Activated naive CD4-positive, alpha-beta T cell treated with anti-CD3 and anti-CD28 coated beads, Interleukin-2, amount 50 U/mL, for 16 hours (primary cell): ENCODE results near the gene SPACA9.
A peak's percentile ranks its signal among the peaks of the same experiment; 100 is the strongest.

Source experiments
- DNase-seq: peaks from one replicate; pipeline ENCODE4 v3.0.0-alpha.2; 2020

SPACA9 gene

DNA sequence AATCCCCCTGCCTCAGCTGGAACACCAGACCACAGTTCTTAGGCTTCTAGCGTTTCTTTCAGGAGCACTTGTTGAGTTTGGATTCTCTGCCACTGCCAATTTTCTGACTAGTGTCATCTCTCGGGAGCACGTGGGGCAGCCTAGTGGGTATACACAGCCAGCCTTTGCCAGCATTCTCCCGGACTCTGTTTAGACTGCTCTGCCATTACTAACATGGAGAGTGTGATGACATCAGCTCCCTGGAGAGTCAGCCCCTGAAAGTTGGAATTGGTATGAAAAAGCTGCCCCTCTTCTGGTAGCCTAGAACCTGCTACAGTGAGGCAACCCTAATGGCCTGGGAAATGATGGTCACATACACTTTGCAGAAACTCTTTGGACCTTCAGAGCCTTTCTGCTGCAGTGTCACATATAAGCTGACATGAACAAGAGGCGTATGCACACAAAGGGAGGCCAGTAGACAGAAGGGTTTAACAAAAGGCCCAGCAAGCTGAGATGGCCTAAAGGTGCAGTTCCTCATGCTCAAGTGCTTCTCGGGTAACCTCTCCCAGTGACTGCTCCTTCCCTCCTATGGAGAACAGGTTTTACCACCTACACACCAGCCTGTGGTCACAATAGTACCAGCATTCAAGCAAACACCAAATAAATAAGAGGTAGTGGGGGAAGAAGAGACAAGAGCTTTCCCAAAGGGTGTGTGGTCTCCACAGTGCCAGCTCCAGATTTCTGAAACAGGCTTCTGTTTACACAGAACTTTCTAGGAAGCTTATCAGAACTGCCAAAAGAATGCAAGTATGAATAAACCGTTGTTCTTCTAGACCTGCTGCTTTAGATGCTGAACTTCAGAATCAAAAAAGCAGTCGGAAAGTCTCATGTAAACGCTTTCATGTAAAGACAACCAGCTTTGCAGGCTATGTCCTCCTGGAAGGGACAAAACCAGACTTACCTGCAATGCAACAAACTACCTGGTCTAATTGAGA is 16.5 kb downstream of the SPACA9 start:
- DNase-seq, result no peak

GRCh38 chr9:132896264-132896663 is 17.6 kb downstream of the SPACA9 start:
- DNase-seq, result no peak

GRCh38 chr9:132896906-132897305 is 18.2 kb downstream of the SPACA9 start:
- no peak for DNase-seq

- DNase-seq, result no peak
These were observed 19.4 kb downstream of the SPACA9 start for GRCh38 chr9:132898051-132898450.

DNA sequence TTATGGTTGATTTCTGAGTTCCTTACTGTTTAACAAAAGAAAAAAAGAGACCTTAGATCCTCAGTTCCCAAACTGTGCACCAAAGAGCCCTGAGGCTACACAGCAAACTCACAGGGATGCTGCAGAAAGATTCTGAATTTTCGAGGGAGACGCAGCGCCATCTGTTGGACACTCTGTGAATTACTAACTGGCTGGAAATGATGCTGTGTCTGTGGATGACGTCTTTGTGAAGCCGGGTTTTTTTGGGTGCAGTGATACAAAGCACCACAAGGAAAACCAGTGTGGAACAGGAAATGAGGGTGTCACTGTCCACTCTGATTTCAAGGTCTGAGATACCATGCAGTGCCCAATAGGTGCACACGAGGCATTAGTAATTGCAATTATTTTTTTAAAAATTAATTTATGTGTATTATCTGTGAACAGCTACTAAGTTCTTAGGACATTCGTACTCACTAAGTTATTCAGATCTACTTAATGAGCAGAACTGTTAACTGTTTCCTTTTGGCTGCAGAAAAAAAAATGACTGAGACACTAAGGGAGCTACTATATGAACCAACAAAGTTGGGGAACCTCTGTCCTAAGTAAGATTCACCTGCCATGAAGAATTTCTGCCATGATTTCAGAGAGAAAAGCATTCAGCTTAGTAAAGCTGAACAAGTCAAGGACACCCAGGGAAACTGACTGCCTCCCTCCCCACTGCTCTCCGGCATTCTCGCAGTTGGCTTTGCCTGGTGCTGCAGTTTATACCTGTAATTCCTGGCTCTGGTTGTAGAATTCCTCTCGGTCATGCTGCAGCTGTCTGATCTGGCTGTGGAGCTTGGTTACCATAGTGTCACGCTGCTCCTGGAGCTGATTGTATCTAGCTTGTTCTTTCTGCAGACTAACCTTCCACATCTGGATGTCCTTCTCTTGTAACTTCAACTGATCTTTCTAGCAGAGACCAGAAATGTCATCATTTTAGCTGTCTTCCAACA is 23.4 kb downstream of the SPACA9 start:
- DNase-seq, result peak; percentile 71

DNA sequence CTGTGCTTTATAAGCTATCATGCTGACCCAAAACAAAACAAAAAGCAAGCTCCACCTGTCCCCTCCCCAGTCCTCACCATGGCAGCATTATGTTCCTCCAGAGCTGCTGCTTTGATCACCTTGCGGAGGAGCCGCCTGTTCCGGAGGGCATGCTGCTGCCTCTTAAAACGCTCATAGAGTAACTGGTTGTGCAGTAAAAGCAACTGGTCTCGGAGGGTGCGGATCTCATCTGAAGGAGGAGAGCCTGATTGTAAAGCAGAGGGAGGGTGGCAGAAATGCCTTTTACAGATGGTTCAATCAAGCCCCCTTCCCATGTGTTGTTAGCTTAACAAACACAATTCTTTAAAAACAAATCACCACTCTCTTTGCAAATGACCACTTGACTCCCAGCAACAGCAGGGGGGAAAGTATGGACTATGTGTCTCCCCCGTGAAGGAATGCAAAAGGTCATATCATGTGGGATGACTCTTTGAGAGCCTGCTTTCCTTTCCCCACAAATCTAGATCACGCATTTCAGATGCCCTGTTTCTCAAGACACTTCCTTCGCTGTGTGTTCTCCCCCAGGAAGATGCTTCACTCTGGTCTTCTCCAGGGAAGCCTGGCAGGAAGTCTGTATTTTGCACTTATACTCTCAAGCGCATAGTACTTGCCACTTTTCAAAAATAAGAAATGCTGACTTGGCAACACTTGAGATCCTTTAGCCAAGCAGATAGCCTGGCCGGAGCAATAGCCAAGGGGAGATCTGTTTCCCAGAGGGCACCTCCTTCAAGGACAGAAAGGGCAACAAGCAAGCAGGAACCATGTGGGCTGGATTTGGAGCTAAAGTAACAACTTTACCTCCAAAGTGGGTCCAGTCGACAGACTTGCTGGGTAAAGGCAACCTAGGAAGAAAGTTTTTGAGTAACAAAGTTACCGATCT is 25.1 kb downstream of the SPACA9 start:
- DNase-seq, result no peak

DNA sequence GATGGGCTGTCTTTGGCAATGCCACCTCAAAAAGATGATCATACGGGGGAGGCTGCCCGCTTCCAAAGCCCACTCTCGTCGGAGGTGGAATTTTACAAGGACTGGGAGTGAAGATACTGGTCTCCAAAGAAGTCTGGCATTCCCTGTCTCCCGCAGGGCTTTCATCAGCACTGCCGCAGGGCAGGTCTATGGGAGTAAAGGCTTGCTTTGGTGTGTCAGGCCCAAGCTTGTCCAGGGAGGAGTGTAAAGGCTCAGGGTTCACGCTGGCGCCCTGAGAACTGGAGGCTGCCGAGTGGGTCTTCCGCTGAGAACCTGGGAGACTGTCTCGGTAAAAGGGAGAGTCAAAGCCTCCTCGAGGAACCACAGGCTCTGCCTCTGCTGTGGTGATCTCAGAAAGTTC is 27.0 kb downstream of the SPACA9 start:
- DNase-seq, result no peak

DNA sequence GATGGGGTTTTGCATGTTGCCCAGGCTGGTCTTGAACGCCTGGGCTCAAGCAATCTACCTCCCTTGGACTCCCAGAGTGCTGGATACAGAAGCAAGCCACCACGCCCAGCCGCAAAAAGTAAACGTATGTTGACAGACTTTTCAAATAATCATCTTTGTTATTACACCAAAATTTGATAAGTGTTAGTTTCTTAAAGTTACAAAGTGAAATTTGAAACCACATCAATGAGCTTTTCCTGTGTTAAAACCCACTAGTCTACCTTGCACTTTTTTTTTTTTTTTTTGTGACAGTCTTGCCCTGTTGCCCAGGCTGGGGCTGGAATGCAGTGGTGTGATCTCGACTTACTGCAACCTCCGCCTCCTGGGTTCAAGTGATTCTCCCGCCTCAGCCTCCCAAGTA is 29.9 kb downstream of the SPACA9 start:
- no peak for DNase-seq

DNA sequence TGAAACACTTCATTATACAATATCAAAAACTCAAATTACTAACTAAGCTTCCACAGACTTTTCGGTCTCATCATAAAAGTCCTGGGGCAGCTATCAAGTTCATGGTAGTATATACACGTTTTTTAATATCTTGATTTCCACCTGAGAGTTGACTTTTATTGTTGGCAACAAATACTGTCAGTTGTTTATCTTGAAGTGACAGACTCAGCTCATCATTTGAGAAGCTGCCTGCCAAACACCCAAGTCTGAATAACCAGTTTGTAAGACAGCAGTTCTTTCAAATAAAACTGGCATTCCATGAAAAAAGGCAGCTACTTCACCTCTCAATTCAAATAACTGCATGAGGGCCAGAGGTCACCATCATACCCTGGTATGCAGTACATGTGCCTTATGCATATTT is 30.6 kb downstream of the SPACA9 start:
- no peak for DNase-seq

DNA sequence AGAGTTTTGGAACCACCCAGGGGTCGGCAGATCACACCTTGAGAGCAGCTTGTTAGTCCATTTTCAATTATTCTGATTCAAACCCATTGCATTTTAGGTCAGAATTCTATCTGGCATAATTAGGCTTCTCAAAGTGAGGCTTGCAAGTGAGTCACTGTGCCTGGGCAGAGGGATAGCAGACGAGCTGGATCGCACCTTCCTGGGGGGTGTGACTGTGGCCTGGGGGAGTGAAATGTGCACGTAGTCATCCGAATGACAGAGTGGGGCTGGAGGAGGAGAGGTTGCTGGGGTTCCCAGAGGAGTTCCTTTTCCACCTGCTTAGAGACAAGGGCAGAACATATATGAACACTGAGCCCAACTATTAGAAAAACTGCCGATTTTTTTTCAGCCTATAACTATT is 31.7 kb downstream of the SPACA9 start:
- DNase-seq, result no peak

- DNase-seq, result no peak
These were observed 33.4 kb downstream of the SPACA9 start for GRCh38 chr9:132912131-132912530.

GRCh38 chr9:132914924-132915323 is 36.2 kb downstream of the SPACA9 start:
- DNase-seq, result no peak

DNA sequence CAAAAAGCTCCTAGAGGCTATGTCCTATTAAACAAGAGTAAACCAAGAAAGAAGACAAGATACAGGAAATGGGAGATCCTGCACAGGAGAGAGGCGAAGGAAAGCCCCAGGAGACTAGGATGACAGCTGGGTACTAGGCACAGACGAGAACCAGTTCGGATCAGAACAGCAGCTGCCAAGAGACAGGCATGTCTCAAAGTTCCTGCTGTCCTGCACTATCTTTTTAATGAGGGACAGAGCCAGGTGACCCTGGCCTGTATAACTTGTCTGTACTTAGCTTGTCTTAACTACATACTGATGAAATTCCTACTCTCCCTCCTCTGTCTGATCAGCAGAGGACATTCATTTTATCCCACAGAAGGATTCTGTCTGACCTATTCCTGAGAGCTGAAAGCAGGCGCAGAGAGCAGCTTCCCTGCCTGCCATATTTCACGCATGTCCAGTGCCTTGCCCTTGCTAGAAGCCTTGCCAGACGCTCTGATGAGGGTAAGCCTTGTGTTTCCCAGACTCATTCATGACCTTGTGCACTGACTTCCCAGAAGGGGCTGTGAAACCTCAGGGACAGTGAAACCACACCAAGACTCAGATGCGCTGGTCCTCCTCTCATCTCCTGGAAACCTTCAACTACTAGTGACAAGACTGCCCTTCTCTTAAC is 41.0 kb downstream of the SPACA9 start:
- DNase-seq, result no peak

DNA sequence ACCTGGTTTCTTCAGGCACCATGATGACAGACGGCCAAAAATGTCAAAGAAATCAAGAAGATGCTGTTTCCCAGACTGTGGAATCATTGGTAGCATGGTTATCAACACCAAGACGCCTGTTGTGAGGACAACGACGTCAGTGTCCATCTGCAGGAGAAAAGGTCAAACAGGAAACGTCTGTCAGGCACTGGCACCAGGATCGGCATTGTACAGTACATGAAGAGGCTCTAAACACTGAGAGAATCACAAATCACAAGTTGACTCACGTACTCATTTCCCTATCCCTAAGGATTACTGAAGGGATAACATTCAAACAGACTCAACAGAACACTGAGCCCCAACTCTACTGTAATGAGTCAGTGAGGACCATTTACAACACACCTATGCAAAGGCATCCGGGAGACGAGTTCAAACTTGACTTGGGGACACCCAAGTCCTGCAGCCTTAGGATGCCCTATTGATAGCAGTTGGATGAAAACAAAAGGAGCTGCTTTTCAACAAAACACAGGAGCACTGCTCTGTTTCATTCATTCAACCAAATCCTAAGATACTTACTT is 44.7 kb downstream of the SPACA9 start:
- no peak for DNase-seq

DNA sequence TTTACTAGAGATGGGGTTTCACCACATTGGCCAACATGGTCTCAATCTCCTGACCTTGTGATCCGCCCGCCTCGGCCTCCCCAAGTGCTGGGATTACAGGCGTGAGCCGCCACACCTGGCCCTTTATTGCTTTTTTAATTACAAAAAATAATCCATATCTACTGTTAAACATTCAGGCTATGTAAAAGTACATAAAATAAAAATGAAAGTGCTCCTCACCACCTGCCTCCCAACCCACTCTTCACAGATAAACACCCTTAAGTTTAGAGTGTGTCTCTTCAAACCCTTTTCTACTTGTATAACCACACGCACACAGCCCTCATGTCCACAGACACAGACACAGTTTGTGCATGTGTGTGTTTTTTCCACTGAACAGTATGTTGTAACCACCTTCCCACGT is 49.0 kb downstream of the SPACA9 start:
- DNase-seq, result no peak

- DNase-seq, result no peak
These were observed 52.6 kb downstream of the SPACA9 start for GRCh38 chr9:132931178-132931735.

GRCh38 chr9:132935026-132935425 is 56.3 kb downstream of the SPACA9 start:
- DNase-seq, result no peak

- DNase-seq, result no peak
These were observed 58.8 kb downstream of the SPACA9 start for GRCh38 chr9:132937463-132937901.

DNA sequence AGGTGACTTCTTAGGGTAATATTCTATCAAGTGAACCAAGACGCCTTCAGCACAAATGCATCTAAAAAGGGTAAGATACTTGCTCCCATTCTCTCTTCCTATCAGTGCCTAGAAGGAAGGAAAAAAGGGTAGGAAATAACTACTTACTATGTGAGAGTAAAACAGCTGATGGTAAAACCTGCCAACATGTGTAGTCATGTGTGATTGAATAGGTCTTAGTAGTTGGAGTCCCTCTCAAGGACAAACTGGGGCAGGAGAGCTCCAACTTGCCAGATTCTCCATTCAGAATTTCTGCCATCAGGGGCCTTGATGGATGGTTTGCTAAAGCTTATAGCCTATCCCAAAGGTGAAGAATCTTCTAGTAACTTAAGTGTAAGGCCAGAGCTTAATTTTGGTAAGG is 60.5 kb downstream of the SPACA9 start:
- no peak for DNase-seq
